Endodermal cell (in vitro differentiated cells): Measurements from ENCODE around the gene ARSK. TPM values are rescaled to one million over a fixed set of nuclear protein-coding genes. Genes with fewer than 3 reads are reported as not detected.

Experiments
- DNase-seq: peaks from one replicate; pipeline ENCODE4 v3.0.0-alpha.2; 2017
- H3K27ac ChIP-seq: 2 replicates; pipeline ENCODE4 v1.5.1; 2013; ENCODE audit warnings: mild to moderate bottlenecking, low read depth, low read length, moderate library complexity
- H3K27me3 ChIP-seq: 2 replicates; pipeline ENCODE4 v1.6.1; 2013; ENCODE audit warnings: mild to moderate bottlenecking, low read length, moderate library complexity; ENCODE audit not compliant: insufficient read depth, control insufficient read depth, poor library complexity, severe bottlenecking
- H3K36me3 ChIP-seq: 2 replicates; pipeline ENCODE4 v1.7.0; 2013; ENCODE audit warnings: mild to moderate bottlenecking, low read length, moderate library complexity; ENCODE audit not compliant: control insufficient read depth, insufficient read depth
- H3K4me1 ChIP-seq: one replicate; pipeline ENCODE4 v1.7.0; 2013; ENCODE audit warnings: low read length; ENCODE audit not compliant: control insufficient read depth, insufficient read depth
- H3K4me3 ChIP-seq: 2 replicates; pipeline ENCODE4 v1.5.1; 2013; ENCODE audit warnings: mild to moderate bottlenecking, low read length, moderate library complexity
- H3K9ac ChIP-seq: 2 replicates; pipeline ENCODE4 v1.6.1; 2013; ENCODE audit warnings: mild to moderate bottlenecking, low read length, moderate library complexity; ENCODE audit not compliant: poor library complexity, severe bottlenecking; ENCODE audit errors: extremely low read depth
- H3K9me3 ChIP-seq: 2 replicates; pipeline ENCODE4 v1.6.1; 2013; ENCODE audit warnings: mild to moderate bottlenecking, low read length, moderate library complexity; ENCODE audit not compliant: control insufficient read depth
- H3K27ac Mint-ChIP-seq: 2 replicates; pipeline ENCODE4 v1.8.0; 2020; ENCODE audit warnings: mixed read lengths
- H3K27me3 Mint-ChIP-seq: 2 replicates; pipeline ENCODE4 v1.8.0; 2021; ENCODE audit warnings: mild to moderate bottlenecking, mixed read lengths; ENCODE audit not compliant: insufficient read depth
- H3K36me3 Mint-ChIP-seq: 2 replicates; pipeline ENCODE4 v1.8.0; 2020; ENCODE audit warnings: low read depth, mixed read lengths
- H3K4me1 Mint-ChIP-seq: 2 replicates; pipeline ENCODE4 v1.8.0; 2020; ENCODE audit warnings: mixed read lengths
- H3K4me3 Mint-ChIP-seq: 2 replicates; pipeline ENCODE4 v1.8.0; 2020; ENCODE audit warnings: mild to moderate bottlenecking, moderate library complexity, mixed read lengths
- H3K9me3 Mint-ChIP-seq: 2 replicates; pipeline ENCODE4 v1.8.0; 2020; ENCODE audit warnings: mild to moderate bottlenecking, mixed read lengths
- CTCF ChIP-seq: fragments of 200-600 bp; sonication (generic); conservative IDR thresholded peaks from 2 replicates; pipeline ENCODE4 v1.5.0; 2021; ENCODE audit warnings: antibody characterized with exemption, mild to moderate bottlenecking
- WGBS, 2 experiments: methylation state at CpG; one replicate each; pipeline versions ENCODE4 v1.1.5 to v1.1.7; 2013; ENCODE audit warnings: missing lambda C conversion rate in 2 of 2, mixed read lengths in 1 of 2; ENCODE audit not compliant: insufficient coverage in 1 of 2, insufficient read length in 1 of 2; 5-methylcytosine and 5-hydroxymethylcytosine counted together
- total RNA-seq, 2 donors: library from RNA; stranded (reverse); fragmentation: NEBNext Ultra II Directional in 1 of 2; extraction: Animal tissue kit (Norgen Biotek cat#: 25700) in 1 of 2; gene quantifications; 2 replicates in 1 of 2; 3 replicates in 1 of 2; pipeline ENCODE4 v1.2.1, GENCODE V29; 2021

ARSK gene
- total RNA-seq, 2 donors from 2014 or later, result 11.7 to 13.5 TPM

- Histone ChIP-seq H3K27me3 (no peaks in the 10 kb centered on the region), H3K9ac (no peak overlapping the region), H3K27ac (no peak overlapping the region), H3K4me3 (no peak overlapping the region), H3K4me1 (no peaks in the 10 kb centered on the region), H3K9me3 (no peaks in the 10 kb centered on the region), H3K36me3 (peaks cover 75% of the 10 kb centered on the region)
- Mint-ChIP-seq H3K27ac (no peak overlapping the region), H3K27me3 (no peaks in the 10 kb centered on the region), H3K9me3 (no peaks in the 10 kb centered on the region), H3K36me3 (peaks cover 48% of the 10 kb centered on the region), H3K4me3 (no peak overlapping the region), H3K4me1 (peaks cover 13% of the 10 kb centered on the region)
- no peak for TF ChIP-seq CTCF
- no peak for DNase-seq
These were observed 23.4 kb upstream of the ARSK start for GRCh38 chr5:95531491-95531890.

GRCh38 chr5:95532415-95532814 is 22.5 kb upstream of the ARSK start:
- Histone ChIP-seq H3K9me3 (no peaks in the 10 kb centered on the region), H3K4me3 (no peak overlapping the region), H3K4me1 (no peaks in the 10 kb centered on the region), H3K27me3 (no peaks in the 10 kb centered on the region), H3K27ac (no peak overlapping the region), H3K9ac (no peak overlapping the region), H3K36me3 (peaks cover 75% of the 10 kb centered on the region)
- Mint-ChIP-seq H3K27ac (peak overlapping the region; percentile 31), H3K36me3 (peaks cover 48% of the 10 kb centered on the region), H3K4me3 (no peak overlapping the region), H3K27me3 (no peaks in the 10 kb centered on the region), H3K4me1 (peaks cover 13% of the 10 kb centered on the region), H3K9me3 (no peaks in the 10 kb centered on the region)
- no peak for DNase-seq
- no peak for TF ChIP-seq CTCF
- WGBS, 2 experiments, result 82% methylated on average over 2 of the region's 2 CpGs; no CpG with 5 or more reads in 1 of the 2 experiments

- no peaks in the 10 kb centered on the region for H3K27me3 ChIP-seq
- H3K27ac Mint-ChIP-seq, result peak overlapping the region; percentile 49
- H3K36me3 Mint-ChIP-seq, result peaks cover 41% of the 10 kb centered on the region
- TF ChIP-seq CTCF, result no peak
- no peaks in the 10 kb centered on the region for H3K27me3 Mint-ChIP-seq
- no peak overlapping the region for H3K4me3 Mint-ChIP-seq
- H3K9ac ChIP-seq, result no peak overlapping the region
- H3K9me3 ChIP-seq, result no peaks in the 10 kb centered on the region
- WGBS, 2 experiments, result 86% methylated on average over 2 of the region's 2 CpGs; no CpG with 5 or more reads in 1 of the 2 experiments
- H3K4me1 Mint-ChIP-seq, result peaks cover 13% of the 10 kb centered on the region
- no peaks in the 10 kb centered on the region for H3K4me1 ChIP-seq
- no peaks in the 10 kb centered on the region for H3K9me3 Mint-ChIP-seq
- no peak overlapping the region for H3K27ac ChIP-seq
- peaks cover 74% of the 10 kb centered on the region for H3K36me3 ChIP-seq
- H3K4me3 ChIP-seq, result no peak overlapping the region
- DNase-seq, result no peak
These were observed 21.8 kb upstream of the ARSK start for GRCh38 chr5:95533106-95533505.
